Esophagus squamous epithelium (tissue), 5 donors: ENCODE data around the gene TAF6. TPM values are rescaled to one million over a fixed set of nuclear protein-coding genes. Genes with fewer than 3 reads are reported as not detected.

ENCODE experiments used
- DNase-seq: peaks from one replicate; lab custom pipeline; 2025; lab: John Stamatoyannopoulos, UW
- H3K27ac ChIP-seq, 4 donors: fragments of 200-600 bp; sonication (generic); one replicate each; pipeline ENCODE4 v1.5.1; 2016 to 2019; ENCODE audit warnings: mild to moderate bottlenecking in 1 of 4
- H3K27me3 ChIP-seq, 4 donors: fragments of 200-600 bp; sonication (generic); 1 replicate in 3 of 4; 2 replicates in 1 of 4; pipeline versions ENCODE4 v1.5.1 to v1.6.0; 2017 to 2021; ENCODE audit warnings: antibody characterized with exemption in 1 of 4
- H3K36me3 ChIP-seq, 3 donors: fragments of 200-600 bp; sonication (generic); one replicate each; pipeline ENCODE4 v1.5.1; 2016 to 2019
- H3K4me1 ChIP-seq, 3 donors: fragments of 200-600 bp; sonication (generic); one replicate each; pipeline ENCODE4 v1.5.1; 2017 to 2019
- H3K4me3 ChIP-seq, 4 donors: fragments of 200-600 bp; sonication (generic); 1 replicate in 3 of 4; 2 replicates in 1 of 4; pipeline ENCODE4 v1.5.1; 2016 to 2019; ENCODE audit warnings: mild to moderate bottlenecking in 2 of 4, moderate library complexity in 1 of 4
- H3K9me3 ChIP-seq, 3 donors: fragments of 200-600 bp; sonication (generic); one replicate each; pipeline ENCODE4 v1.5.1; 2016 to 2019
- POLR2A ChIP-seq, 4 donors: fragments of 450-650 bp; IDR thresholded peaks; one replicate each; pipeline ENCODE4 v1.6.1; 2017; ENCODE audit warnings: antibody characterized with exemption in 4 of 4, mild to moderate bottlenecking in 4 of 4, moderate library complexity in 3 of 4
- WGBS, 2 donors: methylation state at CpG; one replicate each; pipeline ENCODE4 v1.1.5; 2018; 5-methylcytosine and 5-hydroxymethylcytosine counted together
- intact Hi-C: fragments of 100-400 bp; cut with DNase I; formaldehyde crosslinking; loops from one replicate; pipeline ENCODE4 v1.15.0; 2022
- total RNA-seq, 4 donors: library from RNA; depleted of rRNA; stranded (reverse); fragments of >200 nt; gene quantifications; one replicate each; pipeline ENCODE4 v1.1.0, GENCODE V29; 2016
- TF ChIP-seq, protein P1 (sequence below), 6 experiments: fragments of 450-650 bp in 4 of 6; fragments of 200-600 bp in 2 of 6; sonication (generic) in 2 of 6; IDR thresholded peaks; one replicate each; pipeline ENCODE4 v1.5.1; 2016 to 2019; ENCODE audit warnings: antibody characterized with exemption in 6 of 6, mild to moderate bottlenecking in 4 of 6, moderate library complexity in 4 of 6
- donor health status: DM: yes; HTN: yes; CAD: no.

The TAF6 gene
- total RNA-seq, 4 donors from 2014 or later: 24.4 to 40.6 (median 30.5) TPM

DNA sequence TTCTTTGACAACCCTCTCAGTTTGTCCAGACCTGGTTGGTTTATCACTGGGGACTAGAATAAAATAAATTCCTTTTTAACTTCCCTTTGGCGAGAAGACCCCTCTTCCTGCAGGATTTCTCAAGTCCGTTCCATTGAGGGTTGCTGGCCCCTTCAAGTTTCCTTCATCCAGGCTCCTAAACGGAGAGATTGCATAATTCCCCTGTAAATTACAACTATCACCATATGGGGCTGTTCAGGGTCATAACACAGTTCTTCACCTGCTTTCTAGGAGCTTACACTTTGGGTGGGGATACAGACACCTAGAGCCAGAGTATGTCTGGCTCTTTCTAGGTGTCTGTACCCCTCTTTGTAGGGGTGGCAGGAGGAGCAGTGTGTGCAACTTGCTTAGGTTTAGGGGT, 33.6 kb downstream of the TAF6 start:
- no peak overlapping the region for H3K4me3 ChIP-seq
- intact Hi-C loops: no loop called here
- WGBS, 2 donors: 65 to 70% methylated on average over 3 of the region's 3 CpGs

DNA sequence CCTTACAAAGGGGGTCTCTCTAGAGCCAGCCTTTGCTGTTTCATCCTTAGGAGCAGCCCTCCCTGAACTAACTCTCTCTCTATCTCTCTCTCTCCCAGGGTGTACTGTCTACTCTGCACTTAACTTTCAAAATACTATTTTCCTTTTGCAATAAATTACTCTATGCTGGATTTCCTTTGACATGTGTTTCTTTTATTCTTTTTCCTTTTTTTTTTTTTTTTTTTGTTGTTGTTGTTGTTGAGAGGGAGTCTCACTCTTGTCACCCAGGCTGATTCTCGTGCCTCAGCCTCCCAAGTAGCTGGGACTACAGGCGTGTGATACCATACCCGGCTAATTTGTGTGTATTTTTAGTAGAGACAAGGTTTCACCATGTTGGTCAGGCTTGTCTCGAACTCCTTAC, 36.2 kb downstream of the TAF6 start:
- TF ChIP-seq POLR2A (IDR thresholded peaks at IDR 0.05): no peak
- TF ChIP-seq, protein P1, sequence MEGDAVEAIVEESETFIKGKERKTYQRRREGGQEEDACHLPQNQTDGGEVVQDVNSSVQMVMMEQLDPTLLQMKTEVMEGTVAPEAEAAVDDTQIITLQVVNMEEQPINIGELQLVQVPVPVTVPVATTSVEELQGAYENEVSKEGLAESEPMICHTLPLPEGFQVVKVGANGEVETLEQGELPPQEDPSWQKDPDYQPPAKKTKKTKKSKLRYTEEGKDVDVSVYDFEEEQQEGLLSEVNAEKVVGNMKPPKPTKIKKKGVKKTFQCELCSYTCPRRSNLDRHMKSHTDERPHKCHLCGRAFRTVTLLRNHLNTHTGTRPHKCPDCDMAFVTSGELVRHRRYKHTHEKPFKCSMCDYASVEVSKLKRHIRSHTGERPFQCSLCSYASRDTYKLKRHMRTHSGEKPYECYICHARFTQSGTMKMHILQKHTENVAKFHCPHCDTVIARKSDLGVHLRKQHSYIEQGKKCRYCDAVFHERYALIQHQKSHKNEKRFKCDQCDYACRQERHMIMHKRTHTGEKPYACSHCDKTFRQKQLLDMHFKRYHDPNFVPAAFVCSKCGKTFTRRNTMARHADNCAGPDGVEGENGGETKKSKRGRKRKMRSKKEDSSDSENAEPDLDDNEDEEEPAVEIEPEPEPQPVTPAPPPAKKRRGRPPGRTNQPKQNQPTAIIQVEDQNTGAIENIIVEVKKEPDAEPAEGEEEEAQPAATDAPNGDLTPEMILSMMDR (IDR thresholded peaks at IDR 0.05): no peak
- peak overlapping the region in 3 of 4 donors; percentile 57 to 94 (median 89) for H3K27ac ChIP-seq
- no peaks in the 10 kb centered on the region for H3K27me3 ChIP-seq
- DNase-seq: no peak
- intact Hi-C loops: no loop called here
- no peaks in the 10 kb centered on the region for H3K9me3 ChIP-seq
- H3K36me3 ChIP-seq: peaks cover 0 to 20% (median 0%) of the 10 kb centered on the region in 3 donors
- peaks cover 5 to 47% (median 25%) of the 10 kb centered on the region in 3 donors for H3K4me1 ChIP-seq
- H3K4me3 ChIP-seq: no peak overlapping the region
- WGBS, 2 donors: 59 to 67% methylated on average over 3 to 4 of the region's 4 CpGs

More for the DNA sequence above, 33.6 kb downstream of the TAF6 start:
- H3K9me3 ChIP-seq: no peaks in the 10 kb centered on the region
- no peak overlapping the region for H3K27ac ChIP-seq
- TF ChIP-seq, protein P1 (IDR thresholded peaks at IDR 0.05): no peak
- TF ChIP-seq POLR2A (IDR thresholded peaks at IDR 0.05): no peak
- H3K27me3 ChIP-seq: no peaks in the 10 kb centered on the region
- peaks cover 10 to 45% (median 29%) of the 10 kb centered on the region in 3 donors for H3K4me1 ChIP-seq
- H3K36me3 ChIP-seq: peaks cover 0 to 8% (median 2%) of the 10 kb centered on the region in 3 donors
- DNase-seq: no peak

DNA sequence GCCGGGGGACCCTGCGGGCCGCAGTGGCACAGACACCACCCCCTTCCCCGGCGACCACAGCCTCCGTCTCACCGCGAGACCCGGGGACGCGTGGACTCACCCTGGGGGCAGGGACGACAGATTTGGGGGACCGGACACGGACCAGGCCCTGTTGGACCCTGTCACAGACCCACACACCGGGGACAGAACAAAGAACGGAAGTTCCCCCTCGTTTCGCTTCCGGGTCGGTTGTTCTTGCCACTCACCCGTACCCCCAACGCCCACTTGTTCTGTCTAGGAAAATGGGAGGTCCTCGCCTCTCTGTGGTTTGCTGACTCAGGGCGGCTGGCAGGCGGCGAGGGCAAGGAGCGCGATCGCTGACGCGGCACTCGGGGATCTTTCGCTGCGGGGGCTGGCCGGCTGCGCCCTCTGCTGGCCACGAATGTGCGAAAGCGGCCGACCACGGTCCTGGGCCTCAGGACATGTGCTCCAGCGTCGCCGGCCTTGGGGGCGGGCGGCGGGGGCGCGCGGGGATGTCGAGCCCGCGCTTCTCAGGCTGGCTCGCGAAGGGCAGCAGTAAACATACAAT, 37.5 kb downstream of the TAF6 start, which contains the start of gene ZNF3:
ZNF3 (minus strand) TSS at position 189 of the 568 bp plus-strand sequence. CDS start 4,366 bp downstream, outside the sequence.
- no peaks in the 10 kb centered on the region for H3K9me3 ChIP-seq
- peaks cover 0 to 34% (median 7%) of the 10 kb centered on the region in 3 donors for H3K36me3 ChIP-seq
- no peaks in the 10 kb centered on the region for H3K27me3 ChIP-seq
- peak within 1 kb of the TSS; percentile 89 to 94 (median 90) for H3K27ac ChIP-seq
- peak in 3 of 4 donors; percentile 6 to 61 (median 61) for TF ChIP-seq POLR2A (IDR thresholded peaks at IDR 0.05)
- TF ChIP-seq, protein P1 (IDR thresholded peaks at IDR 0.05): peak; percentile 95 to 98 (median 96)
- intact Hi-C loops: no loop called here
- 0 to 1% methylated on average over 16 to 31 of the region's 55 CpGs for WGBS, 2 donors
- DNase-seq: peak; percentile 94
- peak within 1 kb of the TSS; percentile 89 to 98 (median 94) for H3K4me3 ChIP-seq
- H3K4me1 ChIP-seq: peaks cover 5 to 43% (median 24%) of the 10 kb centered on the region in 3 donors

DNA sequence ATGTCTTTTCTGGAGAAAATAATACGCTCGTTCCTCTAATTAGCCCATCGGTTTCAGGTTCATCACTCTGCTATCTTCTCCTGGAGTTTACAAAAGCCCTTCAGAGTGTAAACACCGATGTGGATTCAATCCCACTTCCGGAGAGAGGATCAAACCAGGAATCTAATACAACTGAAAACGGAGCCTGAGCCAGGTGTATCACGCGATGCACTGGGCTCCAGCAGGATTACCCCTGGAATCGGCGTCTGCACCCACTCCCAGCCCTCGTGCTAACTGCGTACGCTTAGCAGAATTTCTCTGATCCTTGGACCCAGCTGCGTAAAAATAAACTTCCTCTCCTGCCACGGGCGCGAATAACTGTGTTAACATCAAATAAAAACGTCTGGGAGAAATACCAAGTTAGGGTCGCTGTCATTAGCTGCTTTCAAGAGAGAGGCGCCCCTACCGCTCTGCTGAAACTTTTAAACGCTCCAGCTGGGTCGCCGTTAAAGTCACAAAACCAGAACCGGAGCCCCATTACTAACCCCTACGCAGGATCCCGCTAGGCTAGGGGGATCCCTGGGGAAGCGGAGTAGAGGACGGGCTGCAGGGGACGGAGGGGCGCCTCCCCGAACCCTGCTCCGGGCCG, 38.1 kb downstream of the TAF6 start:
- H3K4me3 ChIP-seq: peak overlapping the region; percentile 89 to 98 (median 94)
- H3K4me1 ChIP-seq: peaks cover 5 to 43% (median 24%) of the 10 kb centered on the region in 3 donors
- peaks cover 0 to 40% (median 13%) of the 10 kb centered on the region in 3 donors for H3K36me3 ChIP-seq
- WGBS, 2 donors: 1% methylated on average over 19 to 21 of the region's 34 CpGs
- no peak for TF ChIP-seq POLR2A (IDR thresholded peaks at IDR 0.05)
- TF ChIP-seq, protein P1 (IDR thresholded peaks at IDR 0.05): no peak
- H3K27me3 ChIP-seq: no peaks in the 10 kb centered on the region
- H3K9me3 ChIP-seq: no peaks in the 10 kb centered on the region
- H3K27ac ChIP-seq: peak overlapping the region; percentile 89 to 94 (median 90)
- DNase-seq: no peak
- intact Hi-C loops: no loop called here

DNA sequence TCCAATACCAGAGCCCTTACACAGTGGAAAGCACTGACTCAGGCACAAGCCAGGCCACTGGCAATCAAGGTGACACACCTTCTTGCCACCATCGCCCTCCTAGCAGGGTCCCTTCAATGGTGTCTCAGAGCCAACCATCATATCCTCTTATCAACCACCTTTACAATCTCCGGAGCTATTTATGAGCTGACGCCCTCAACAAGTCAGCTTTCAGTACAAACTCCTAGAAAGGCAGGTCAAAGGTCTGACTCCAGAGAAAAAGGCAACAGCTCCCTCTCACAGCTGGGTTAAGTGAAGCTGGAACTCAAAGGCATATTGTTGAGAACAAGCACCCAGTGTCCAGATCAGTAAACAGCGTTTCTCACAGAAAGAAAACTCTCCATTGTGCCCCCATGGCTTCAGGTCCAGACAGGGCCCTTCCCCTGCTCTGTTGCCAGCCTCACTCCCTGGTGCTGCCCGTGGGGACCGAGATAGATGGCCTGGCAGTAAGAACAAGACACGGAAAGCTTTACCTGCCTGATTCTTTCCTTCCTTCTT, 40.1 kb downstream of the TAF6 start:
- intact Hi-C loops: no loop called here
- no peak overlapping the region for H3K27ac ChIP-seq
- TF ChIP-seq, protein P1 (IDR thresholded peaks at IDR 0.05): no peak
- TF ChIP-seq POLR2A (IDR thresholded peaks at IDR 0.05): no peak
- no peak overlapping the region for H3K4me3 ChIP-seq
- peaks cover 5 to 43% (median 24%) of the 10 kb centered on the region in 3 donors for H3K4me1 ChIP-seq
- H3K36me3 ChIP-seq: peaks cover 12 to 59% (median 30%) of the 10 kb centered on the region in 3 donors
- no peaks in the 10 kb centered on the region for H3K9me3 ChIP-seq
- no peaks in the 10 kb centered on the region for H3K27me3 ChIP-seq
- WGBS, 2 donors: 77 to 85% methylated on average over 5 to 7 of the region's 7 CpGs
- DNase-seq: no peak
